Upper lobe of right lung (tissue), 1 donor: ENCODE measurements around the gene KCNJ2. TPM values are rescaled to one million over a fixed set of nuclear protein-coding genes. Genes with fewer than 3 reads are reported as not detected.

Experiments
- ATAC-seq: fragments of 200-7000 bp; cut with Tn5 transposase; one replicate; pipeline ENCODE4 v1.9.1; 2020; ENCODE audit warnings: mild to moderate bottlenecking, moderate library complexity
- DNase-seq: peaks from one replicate; pipeline ENCODE4 v3.0.0-alpha.2; 2020
- H3K27ac ChIP-seq: fragments of 200-600 bp; one replicate; pipeline ENCODE4 v1.8.0; 2022
- H3K27me3 ChIP-seq: fragments of 200-600 bp; one replicate; pipeline ENCODE4 v1.8.0; 2022; ENCODE audit warnings: mild to moderate bottlenecking
- H3K36me3 ChIP-seq: fragments of 200-600 bp; one replicate; pipeline ENCODE4 v1.8.0; 2022
- H3K4me1 ChIP-seq: fragments of 200-600 bp; one replicate; pipeline ENCODE4 v1.8.0; 2022
- H3K4me3 ChIP-seq: fragments of 200-600 bp; one replicate; pipeline ENCODE4 v1.8.0; 2022; ENCODE audit warnings: mild to moderate bottlenecking
- H3K9me3 ChIP-seq: fragments of 200-600 bp; one replicate; pipeline ENCODE4 v1.8.0; 2022
- intact Hi-C: fragments of 100-400 bp; cut with DNase I; formaldehyde crosslinking; loops from one replicate; pipeline ENCODE4 v1.11.0; 2022
- total RNA-seq: library from RNA; stranded (reverse); fragmentation: NEBNext Ultra II Directional; extraction: Animal tissue kit (Norgen Biotek cat#: 25700); gene quantifications from one replicate; pipeline ENCODE4 v1.2.1, GENCODE V29; 2021
- TF ChIP-seq, protein P1 (sequence below): fragments of 200-600 bp; IDR thresholded peaks from one replicate; pipeline ENCODE4 v1.8.0; 2022; ENCODE audit warnings: antibody characterized with exemption
- donor health status: DM: no; HTN: yes; CAD: no; lungs with severe emphysema.

The KCNJ2 gene
- total RNA-seq, 1 donor from 2014 or later: 18.1 TPM

DNA sequence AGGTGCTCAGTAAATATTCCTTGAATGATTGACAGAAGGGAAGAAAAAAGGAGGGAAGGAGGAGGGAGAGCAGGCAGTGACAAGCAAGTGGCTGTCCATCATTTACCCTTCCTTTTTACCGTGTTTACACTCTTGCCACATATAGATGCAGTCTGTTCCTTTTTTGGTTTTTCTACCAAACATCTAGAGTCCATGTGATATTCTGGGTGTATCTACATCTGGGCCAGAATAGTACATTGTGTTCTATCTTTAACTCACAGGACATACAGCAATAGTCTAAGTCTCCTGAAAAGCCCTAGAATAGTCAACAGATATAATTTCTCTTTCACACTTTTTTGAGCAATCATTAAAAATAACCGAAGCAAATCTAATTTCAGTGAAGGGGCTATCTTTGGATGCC is 33.5 kb downstream of the KCNJ2 start:
- DNase-seq (no peak), ATAC-seq (peak; percentile 86)
- H3K4me1 ChIP-seq: no peaks in the 10 kb centered on the region
- H3K4me3 ChIP-seq: no peak overlapping the region
- TF ChIP-seq, protein P1, sequence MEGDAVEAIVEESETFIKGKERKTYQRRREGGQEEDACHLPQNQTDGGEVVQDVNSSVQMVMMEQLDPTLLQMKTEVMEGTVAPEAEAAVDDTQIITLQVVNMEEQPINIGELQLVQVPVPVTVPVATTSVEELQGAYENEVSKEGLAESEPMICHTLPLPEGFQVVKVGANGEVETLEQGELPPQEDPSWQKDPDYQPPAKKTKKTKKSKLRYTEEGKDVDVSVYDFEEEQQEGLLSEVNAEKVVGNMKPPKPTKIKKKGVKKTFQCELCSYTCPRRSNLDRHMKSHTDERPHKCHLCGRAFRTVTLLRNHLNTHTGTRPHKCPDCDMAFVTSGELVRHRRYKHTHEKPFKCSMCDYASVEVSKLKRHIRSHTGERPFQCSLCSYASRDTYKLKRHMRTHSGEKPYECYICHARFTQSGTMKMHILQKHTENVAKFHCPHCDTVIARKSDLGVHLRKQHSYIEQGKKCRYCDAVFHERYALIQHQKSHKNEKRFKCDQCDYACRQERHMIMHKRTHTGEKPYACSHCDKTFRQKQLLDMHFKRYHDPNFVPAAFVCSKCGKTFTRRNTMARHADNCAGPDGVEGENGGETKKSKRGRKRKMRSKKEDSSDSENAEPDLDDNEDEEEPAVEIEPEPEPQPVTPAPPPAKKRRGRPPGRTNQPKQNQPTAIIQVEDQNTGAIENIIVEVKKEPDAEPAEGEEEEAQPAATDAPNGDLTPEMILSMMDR: no peak
- no peaks in the 10 kb centered on the region for H3K9me3 ChIP-seq
- no peak overlapping the region for H3K27ac ChIP-seq
- no peaks in the 10 kb centered on the region for H3K27me3 ChIP-seq
- H3K36me3 ChIP-seq: no peaks in the 10 kb centered on the region
- intact Hi-C loops: no loop called here

DNA sequence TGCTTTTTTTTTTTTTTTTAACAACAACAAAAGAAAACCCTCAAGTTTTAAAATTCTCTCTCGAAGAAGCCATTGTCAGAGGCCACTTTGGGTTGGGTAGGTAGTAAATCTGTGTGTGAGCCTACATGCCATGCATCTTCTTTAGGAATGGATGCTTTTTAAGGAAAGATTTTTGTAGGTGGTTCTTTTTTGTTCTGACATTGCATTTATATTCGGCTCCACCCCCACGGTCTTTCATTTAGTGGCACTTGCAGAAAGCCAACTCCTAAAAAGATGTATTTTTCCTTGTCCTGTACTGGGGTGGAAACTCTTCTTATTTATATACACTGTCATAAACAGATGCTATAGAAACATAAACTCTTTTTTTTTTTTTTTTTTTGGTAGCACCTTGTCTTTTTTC is 35.1 kb downstream of the KCNJ2 start:
- Histone ChIP-seq H3K36me3 (no peaks in the 10 kb centered on the region), H3K4me1 (no peaks in the 10 kb centered on the region), H3K27ac (no peak overlapping the region), H3K9me3 (no peaks in the 10 kb centered on the region), H3K27me3 (no peaks in the 10 kb centered on the region), H3K4me3 (no peak overlapping the region)
- ATAC-seq (no peak), DNase-seq (no peak)
- intact Hi-C loops: no loop called here
- TF ChIP-seq, protein P1: no peak

DNA sequence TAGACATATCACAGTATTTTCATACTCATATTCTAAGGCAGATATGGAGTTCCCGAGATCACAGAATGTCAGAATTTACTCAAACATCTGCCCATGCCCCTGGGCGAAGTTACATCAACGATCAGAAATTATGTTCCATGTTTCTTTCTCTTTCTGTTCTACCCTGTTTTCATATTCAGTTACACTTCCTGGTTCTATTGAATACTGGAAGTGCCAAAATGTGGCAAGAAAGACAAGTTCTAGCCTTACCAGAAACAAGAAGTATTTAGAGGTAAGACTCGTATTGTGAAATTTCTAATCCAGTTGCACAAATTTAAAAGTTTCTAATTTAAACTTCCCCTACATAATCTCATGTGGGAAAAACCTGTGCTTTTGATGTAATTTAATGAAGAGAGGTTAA is 36.1 kb downstream of the KCNJ2 start:
- intact Hi-C loops: no loop called here
- H3K4me3 ChIP-seq: no peak overlapping the region
- ATAC-seq: peak; percentile 85

DNA sequence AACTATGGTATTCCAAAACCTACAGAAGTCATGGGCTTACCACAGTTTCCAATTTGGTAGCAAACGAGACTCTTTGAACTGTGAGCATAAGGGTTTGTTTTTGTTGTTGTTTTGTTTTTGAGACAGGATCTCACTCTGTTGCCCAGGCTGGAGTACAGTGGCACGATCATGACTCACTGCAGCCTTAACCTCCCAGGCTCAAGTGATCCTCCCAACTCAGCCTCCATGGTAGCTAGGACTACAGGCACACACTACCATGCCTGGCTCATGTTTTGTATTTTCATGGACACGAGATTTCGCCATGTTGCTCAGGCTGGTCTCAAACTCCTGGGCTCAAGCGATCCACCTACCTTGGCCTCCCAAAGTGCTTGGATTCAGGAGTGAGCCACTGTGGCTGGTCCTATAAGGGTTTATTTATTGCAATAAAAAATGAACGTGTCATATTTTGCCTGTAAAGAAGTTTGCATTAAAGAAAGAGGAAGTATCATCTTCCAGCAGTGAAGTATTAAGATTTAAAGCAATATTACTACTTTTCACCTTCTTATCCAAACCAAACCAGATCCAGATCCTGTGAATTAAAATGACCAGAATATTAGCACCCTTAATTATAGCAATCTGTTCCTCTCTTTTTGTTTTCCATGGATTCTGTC is 37.2 kb downstream of the KCNJ2 start:
- no peak overlapping the region for H3K27ac ChIP-seq

More for the DNA sequence above, 36.1 kb downstream of the KCNJ2 start:
- H3K9me3 ChIP-seq: no peaks in the 10 kb centered on the region
- DNase-seq: no peak
- H3K27me3 ChIP-seq: no peaks in the 10 kb centered on the region
- no peaks in the 10 kb centered on the region for H3K4me1 ChIP-seq
- H3K27ac ChIP-seq: peak overlapping the region; percentile 7
- H3K36me3 ChIP-seq: no peaks in the 10 kb centered on the region
- TF ChIP-seq, protein P1: no peak

DNA sequence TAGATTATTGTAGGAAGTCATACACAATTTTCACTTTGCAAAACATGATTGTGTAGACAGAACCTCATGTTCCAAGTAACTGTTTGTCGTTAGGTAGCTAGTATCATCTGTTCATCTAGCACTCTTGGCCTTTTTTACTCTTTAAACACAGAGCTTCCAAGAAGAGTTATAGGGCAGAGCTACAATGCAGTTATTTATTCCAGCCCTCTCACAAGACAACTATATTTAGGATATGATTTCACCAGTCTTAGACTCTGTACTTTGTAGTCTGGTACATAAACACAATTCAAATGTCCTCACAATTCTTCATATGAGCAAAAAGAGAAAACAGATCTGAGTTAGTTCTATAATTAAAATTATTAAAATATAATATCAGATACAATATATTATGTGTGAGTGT is 37.9 kb downstream of the KCNJ2 start:
- H3K27ac ChIP-seq: no peak overlapping the region
- TF ChIP-seq, protein P1: no peak
- ATAC-seq: no peak
- no peaks in the 10 kb centered on the region for H3K27me3 ChIP-seq
- no peaks in the 10 kb centered on the region for H3K36me3 ChIP-seq
- no peaks in the 10 kb centered on the region for H3K9me3 ChIP-seq
- intact Hi-C loops: no loop called here
- no peak for DNase-seq
- H3K4me1 ChIP-seq: no peaks in the 10 kb centered on the region
- H3K4me3 ChIP-seq: no peak overlapping the region

More for the DNA sequence above, 37.2 kb downstream of the KCNJ2 start:
- Histone ChIP-seq H3K27me3 (no peaks in the 10 kb centered on the region), H3K36me3 (no peaks in the 10 kb centered on the region), H3K4me1 (no peaks in the 10 kb centered on the region), H3K4me3 (no peak overlapping the region), H3K9me3 (no peaks in the 10 kb centered on the region)
- ATAC-seq (no peak), DNase-seq (no peak)
- TF ChIP-seq, protein P1: no peak
- intact Hi-C loops: no loop called here
